ENCODE measurements around the gene ARHGAP9. TPM values are rescaled to one million over a fixed set of nuclear protein-coding genes. Genes with fewer than 3 reads are reported as not detected.
"Not testable (repeated sequence)": the region's sequence is repeated elsewhere in the genome, so short reads cannot be mapped to it uniquely, and the experiment has no call there.

ARHGAP9 gene
- total RNA-seq, 1 donor from 2014 or later, result 54.2 TPM

DNA sequence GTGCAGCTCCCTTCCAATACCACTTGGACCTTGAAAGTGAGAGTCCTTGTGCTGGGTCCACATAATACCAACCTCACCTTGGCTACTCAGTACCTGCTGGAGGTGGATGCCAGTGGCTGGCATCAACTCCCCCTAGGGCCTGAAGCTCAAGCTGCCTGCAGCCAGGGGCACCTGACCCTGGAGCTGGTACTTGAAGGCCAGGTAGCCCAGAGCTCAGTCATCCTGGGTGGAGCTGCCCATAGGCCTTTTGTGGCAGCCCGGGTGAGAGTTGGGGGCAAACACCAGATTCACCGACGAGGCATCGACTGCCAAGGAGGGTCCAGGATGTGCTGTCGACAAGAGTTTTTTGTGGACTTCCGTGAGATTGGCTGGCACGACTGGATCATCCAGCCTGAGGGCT lies 30.3 kb downstream of the ARHGAP9 start:
- Histone ChIP-seq H3K4me3 (no peak overlapping the region), H3K27ac (no peak overlapping the region), H3K9me3 (no peaks in the 10 kb centered on the region), H3K27me3 (ENCODE audit: low read depth) (no peaks in the 10 kb centered on the region), H3K4me1 (no peaks in the 10 kb centered on the region), H3K36me3 (no peaks in the 10 kb centered on the region)
- DNase-seq (no peak), ATAC-seq (no peak)
- TF ChIP-seq, protein P1, sequence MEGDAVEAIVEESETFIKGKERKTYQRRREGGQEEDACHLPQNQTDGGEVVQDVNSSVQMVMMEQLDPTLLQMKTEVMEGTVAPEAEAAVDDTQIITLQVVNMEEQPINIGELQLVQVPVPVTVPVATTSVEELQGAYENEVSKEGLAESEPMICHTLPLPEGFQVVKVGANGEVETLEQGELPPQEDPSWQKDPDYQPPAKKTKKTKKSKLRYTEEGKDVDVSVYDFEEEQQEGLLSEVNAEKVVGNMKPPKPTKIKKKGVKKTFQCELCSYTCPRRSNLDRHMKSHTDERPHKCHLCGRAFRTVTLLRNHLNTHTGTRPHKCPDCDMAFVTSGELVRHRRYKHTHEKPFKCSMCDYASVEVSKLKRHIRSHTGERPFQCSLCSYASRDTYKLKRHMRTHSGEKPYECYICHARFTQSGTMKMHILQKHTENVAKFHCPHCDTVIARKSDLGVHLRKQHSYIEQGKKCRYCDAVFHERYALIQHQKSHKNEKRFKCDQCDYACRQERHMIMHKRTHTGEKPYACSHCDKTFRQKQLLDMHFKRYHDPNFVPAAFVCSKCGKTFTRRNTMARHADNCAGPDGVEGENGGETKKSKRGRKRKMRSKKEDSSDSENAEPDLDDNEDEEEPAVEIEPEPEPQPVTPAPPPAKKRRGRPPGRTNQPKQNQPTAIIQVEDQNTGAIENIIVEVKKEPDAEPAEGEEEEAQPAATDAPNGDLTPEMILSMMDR (IDR thresholded peaks at IDR 0.05), result no peak
- intact Hi-C loops (cut with DNase I), result no loop called here

DNA sequence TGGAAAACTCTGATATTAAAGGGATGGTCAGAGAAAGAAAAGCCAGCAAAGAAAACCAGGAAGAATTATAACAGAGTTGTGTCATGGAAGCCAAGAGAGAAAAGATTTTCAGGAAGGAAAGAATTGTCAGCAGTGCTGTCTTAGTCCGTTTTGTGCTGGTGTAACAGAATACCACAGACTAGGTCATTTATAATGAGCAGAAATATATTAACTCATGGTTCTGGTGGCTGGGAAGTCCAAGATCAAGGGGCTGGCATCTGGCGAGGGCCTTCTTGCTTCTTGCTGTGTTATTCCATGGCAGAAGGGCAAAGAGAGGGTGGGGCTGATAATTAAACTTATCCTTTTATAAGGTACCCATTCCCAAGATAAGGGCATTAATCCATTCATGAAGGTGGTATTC lies 31.0 kb downstream of the ARHGAP9 start:
- Histone ChIP-seq H3K4me3 (no peak overlapping the region), H3K36me3 (no peaks in the 10 kb centered on the region), H3K9me3 (no peaks in the 10 kb centered on the region), H3K27me3 (ENCODE audit: low read depth) (no peaks in the 10 kb centered on the region), H3K4me1 (no peaks in the 10 kb centered on the region), H3K27ac (no peak overlapping the region)
- ATAC-seq, result no peak
- no peak for DNase-seq
- TF ChIP-seq, protein P1 (IDR thresholded peaks at IDR 0.05), result no peak
- intact Hi-C loops (cut with DNase I), result no loop called here

DNA sequence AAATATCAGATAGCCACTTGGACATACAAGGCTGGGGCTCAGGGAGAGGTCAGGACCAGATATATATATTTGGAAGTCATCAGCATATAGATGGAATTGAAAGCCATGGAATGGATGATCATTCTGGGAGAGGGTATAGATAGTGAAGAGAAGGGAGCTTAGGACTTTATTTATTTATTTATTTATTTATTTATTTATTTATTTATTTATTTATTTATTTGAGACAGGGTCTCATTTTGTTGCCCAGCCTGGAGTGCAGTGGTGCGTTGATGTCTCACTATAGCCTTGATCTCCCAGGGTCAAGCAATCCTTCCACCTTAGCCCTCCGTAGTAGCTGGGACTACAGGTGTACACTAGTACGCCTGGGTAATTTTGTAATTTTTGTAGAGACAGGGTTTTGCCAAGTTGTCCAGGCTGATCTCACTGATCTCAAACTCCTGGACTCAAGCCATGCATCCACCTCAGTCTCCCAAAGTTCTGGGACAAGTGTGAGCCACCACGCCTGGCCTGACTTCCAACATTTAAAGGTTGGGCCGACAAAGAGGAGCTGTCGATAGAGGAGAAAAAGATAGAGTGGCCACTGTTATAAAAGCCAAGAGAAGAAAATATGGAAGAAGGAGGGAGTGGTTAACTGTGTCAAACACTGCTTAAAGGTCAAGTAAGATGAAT lies 33.2 kb downstream of the ARHGAP9 start:
- Histone ChIP-seq H3K9me3 (no peaks in the 10 kb centered on the region), H3K4me3 (no peak overlapping the region), H3K36me3 (no peaks in the 10 kb centered on the region), H3K27ac (no peak overlapping the region), H3K27me3 (ENCODE audit: low read depth) (no peaks in the 10 kb centered on the region), H3K4me1 (no peaks in the 10 kb centered on the region)
- DNase-seq, result no peak
- intact Hi-C loops (cut with DNase I), result no loop called here
- TF ChIP-seq, protein P1 (IDR thresholded peaks at IDR 0.05), result no peak
- no peak for ATAC-seq

DNA sequence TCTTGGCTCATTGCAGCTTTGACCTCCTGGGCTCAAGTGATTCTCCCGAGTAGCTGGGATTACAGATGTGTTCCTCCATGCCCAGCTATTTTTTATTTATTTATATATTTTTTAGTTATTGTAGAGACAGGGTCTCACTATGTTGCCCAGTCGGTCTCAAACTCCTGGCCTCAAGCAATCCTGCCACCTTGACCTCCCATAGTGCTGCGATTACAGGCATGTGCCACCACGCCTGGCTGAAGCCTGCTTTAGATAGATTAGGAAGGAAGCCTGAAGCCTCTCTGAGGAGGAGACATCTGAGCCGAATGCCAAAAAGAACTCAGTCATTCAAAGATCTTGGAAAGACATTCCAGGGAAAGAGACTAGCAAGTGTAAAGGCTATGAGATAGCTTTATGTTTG lies 34.9 kb downstream of the ARHGAP9 start:
- H3K9me3 ChIP-seq, result no peaks in the 10 kb centered on the region
- no peaks in the 10 kb centered on the region for H3K27me3 ChIP-seq (ENCODE audit: low read depth)
- no peaks in the 10 kb centered on the region for H3K4me1 ChIP-seq
- H3K27ac ChIP-seq, result no peak overlapping the region
- H3K36me3 ChIP-seq, result no peaks in the 10 kb centered on the region
- DNase-seq, result no peak
- no peak for ATAC-seq
- intact Hi-C loops (cut with DNase I), result no loop called here
- no peak overlapping the region for H3K4me3 ChIP-seq
- TF ChIP-seq, protein P1 (IDR thresholded peaks at IDR 0.05), result no peak

- DNase-seq; intact Hi-C loops (cut with DNase I): not testable (repeated sequence)
These were observed 35.3 kb downstream of the ARHGAP9 start for GRCh38 chr12:57444337-57444736.

DNA sequence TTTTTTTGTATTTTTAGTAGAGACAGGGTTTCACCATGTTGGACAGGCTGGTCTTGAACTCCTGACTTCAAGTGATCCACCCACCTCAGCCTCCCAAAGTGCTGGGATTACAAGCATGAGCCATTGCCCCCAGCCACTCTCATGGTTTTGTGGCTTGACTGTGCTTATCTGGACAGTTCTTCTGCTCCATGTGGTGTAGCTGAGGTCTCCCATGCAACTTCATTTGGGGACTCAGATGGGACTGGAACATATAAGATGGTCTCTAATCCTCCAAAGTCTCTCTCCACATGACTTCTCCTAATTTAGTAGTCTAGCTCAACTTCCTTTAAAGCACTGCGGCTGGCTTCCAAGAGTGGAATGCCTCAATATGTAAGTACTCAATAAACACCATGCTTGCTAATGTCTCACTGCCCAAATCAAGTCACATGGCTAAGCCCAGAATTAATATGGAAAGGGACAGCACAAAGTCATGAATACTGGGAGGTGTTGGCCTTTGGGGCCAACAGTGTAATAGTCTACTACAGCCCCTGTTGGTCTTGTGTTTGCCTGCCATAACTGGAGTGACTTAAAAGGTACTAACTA lies 37.7 kb downstream of the ARHGAP9 start:
- intact Hi-C loops (cut with DNase I), result no loop called here

More at GRCh38 chr12:57444337-57444736, 35.3 kb downstream of the ARHGAP9 start:
- not testable (repeated sequence) for H3K4me1 ChIP-seq; ATAC-seq; H3K27ac ChIP-seq; H3K4me3 ChIP-seq; H3K36me3 ChIP-seq; H3K9me3 ChIP-seq; H3K27me3 ChIP-seq (ENCODE audit: low read depth)

GRCh38 chr12:57441393-57441792 lies 38.3 kb downstream of the ARHGAP9 start:
- H3K27me3 ChIP-seq (ENCODE audit: low read depth); DNase-seq; H3K27ac ChIP-seq; intact Hi-C loops (cut with DNase I); ATAC-seq; H3K4me3 ChIP-seq; H3K4me1 ChIP-seq; H3K9me3 ChIP-seq; H3K36me3 ChIP-seq: not testable (repeated sequence)

More for the DNA sequence above, 37.7 kb downstream of the ARHGAP9 start:
- Histone ChIP-seq H3K4me1 (no peaks in the 10 kb centered on the region), H3K27me3 (ENCODE audit: low read depth) (no peaks in the 10 kb centered on the region), H3K27ac (no peak overlapping the region), H3K9me3 (no peaks in the 10 kb centered on the region), H3K4me3 (no peak overlapping the region), H3K36me3 (no peaks in the 10 kb centered on the region)
- no peak for ATAC-seq
- TF ChIP-seq, protein P1 (IDR thresholded peaks at IDR 0.05), result no peak
- DNase-seq, result no peak

Data from lower lobe of right lung (tissue), 2 donors.